Activated naive CD4-positive, alpha-beta T cell treated with Interleukin-2 at 50 U/mL for 16 hours (primary cell): Measurements from ENCODE around the gene ZNF319.

ENCODE experiments used
- DNase-seq: peaks from one replicate; pipeline ENCODE4 v3.0.0-alpha.2; 2020

Gene ZNF319

GRCh38 chr16:57999971-58000705, at the start of gene ZNF319:
Gene ZNF319, minus strand, starts transcription at chr16:58000672. Its CDS starts 2,407 bp downstream, at chr16:57998265.
- DNase-seq: no peak

- no peak for DNase-seq
Measured at GRCh38 chr16:58049232-58050185, 49.0 kb upstream of the ZNF319 start.

GRCh38 chr16:58048494-58049231, 48.2 kb upstream of the ZNF319 start:
- no peak for DNase-seq

- DNase-seq: no peak
Measured at GRCh38 chr16:58047557-58048348, 47.3 kb upstream of the ZNF319 start.

DNA sequence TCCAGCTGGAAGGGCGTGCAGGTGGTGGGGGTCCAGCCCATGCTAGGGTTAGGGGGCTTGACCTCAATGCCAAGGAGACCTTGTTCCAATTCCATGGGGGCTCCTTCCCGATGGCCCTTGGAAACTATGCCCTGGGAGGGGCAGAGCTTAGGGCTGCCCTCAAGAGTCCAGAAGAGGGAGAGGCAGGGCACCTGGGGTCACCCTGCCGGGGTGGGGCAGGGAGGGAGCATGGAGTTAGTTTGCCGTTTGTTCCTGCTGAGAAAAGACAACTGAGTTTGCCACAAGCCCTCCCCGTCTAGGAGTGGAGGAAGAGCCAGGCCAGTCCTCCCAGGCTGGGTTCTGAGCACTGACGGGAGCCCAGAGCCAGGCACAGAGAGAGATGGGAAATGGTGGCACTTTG, 46.5 kb upstream of the ZNF319 start:
- DNase-seq: no peak

- no peak for DNase-seq
Measured at GRCh38 chr16:58046054-58046881, 45.8 kb upstream of the ZNF319 start.

DNA sequence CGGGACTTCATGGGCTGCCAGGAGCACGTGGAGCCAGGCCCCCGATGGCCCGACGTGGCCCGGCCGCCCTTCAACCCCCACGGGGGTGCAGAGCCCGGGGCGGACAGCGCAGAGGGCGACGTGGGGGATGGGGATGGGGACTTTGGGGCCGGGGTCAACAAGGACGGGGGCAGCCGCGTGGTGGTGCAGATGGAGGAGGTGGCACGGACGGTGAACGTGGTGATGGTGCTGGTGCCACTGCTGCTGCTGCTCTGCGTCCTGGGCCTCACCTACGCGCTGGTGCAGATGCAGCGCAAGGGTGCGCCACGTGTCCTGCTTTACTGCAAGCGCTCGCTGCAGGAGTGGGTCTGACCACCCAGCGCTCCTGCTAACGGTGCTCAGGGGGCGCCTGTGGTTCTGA, 44.6 kb upstream of the ZNF319 start:
- no peak for DNase-seq

DNA sequence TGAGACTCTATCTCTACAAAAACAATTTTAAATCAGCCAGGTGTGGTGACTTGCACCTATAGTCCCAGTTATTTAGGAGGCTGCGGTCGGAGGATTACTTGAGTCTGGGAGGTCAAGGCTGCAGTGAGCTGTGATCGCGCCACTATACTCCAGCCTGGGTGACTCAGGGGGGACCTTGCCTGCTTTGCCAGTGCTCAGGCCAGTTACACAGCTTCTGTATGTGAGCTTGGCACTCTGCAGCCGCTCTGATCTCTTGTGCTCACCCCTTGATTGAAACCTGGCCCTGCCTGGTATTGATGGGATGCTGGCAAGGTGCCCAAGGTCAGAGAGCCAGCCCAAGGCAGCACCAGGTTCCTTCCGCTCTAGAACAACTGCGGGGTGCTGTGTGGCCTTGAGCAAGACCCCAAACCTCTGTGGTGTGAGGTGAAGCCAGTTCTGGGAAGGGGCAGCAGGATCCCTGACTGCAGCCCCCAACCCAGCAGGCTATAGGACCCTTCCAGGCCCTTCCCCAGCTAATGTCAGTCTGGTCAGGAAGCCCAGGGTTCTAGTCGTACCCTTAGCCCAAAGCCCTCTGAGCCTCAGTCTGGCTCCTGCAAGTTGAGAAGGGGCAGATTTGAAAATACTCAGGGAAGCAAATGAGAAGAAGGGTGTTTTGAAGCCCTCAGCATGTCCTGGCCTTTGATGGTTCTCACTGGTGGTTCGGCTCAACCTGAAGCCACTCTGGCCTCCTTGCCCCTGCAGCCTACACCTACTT, 44.0 kb upstream of the ZNF319 start:
- no peak for DNase-seq

DNA sequence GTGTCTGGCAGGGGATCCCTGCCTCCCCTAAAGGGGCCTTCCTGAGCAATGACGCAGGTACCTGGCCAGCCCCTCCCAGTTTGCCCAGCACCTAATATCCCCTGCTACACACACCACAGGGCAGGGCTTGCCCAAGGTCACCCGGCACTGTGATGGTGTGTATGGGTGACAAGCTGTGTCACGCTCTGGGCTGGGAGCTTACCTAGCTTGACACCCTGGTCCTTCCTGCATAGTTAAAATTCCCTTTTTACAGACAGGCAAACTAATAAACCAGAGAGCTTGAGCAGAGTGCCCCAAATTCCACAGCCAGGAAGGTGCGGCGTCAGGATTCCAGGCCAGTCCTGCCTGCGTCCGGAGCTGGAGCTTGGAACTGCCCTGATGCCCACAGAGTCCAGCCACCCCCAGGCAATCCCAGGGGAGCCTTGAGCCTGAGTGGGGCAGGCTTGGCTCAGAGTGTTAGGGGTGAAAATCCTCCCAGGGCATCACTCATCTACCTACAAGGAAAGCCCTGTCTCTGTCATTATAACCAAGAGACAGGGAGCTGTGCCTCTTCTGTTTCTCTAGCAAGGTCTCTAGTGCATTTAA, 43.2 kb upstream of the ZNF319 start:
- no peak for DNase-seq

GRCh38 chr16:58042886-58043515, 42.5 kb upstream of the ZNF319 start:
- no peak for DNase-seq

GRCh38 chr16:58042001-58042885, 41.8 kb upstream of the ZNF319 start:
- no peak for DNase-seq

DNA sequence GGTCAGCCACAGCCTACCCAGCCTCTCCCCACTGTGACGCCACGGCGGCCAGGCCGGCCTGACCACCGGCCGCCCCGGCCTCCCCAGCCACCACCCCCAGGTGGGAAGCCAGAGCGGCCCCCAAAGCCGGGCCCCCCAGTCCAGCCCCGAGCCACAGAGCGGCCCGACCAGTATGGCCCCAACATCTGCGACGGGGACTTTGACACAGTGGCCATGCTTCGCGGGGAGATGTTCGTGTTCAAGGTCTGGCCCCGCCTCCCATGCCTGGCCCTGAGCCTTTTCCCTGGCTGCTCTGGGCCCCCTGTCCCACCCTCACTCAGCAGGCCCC, 41.1 kb upstream of the ZNF319 start:
- DNase-seq: no peak

DNA sequence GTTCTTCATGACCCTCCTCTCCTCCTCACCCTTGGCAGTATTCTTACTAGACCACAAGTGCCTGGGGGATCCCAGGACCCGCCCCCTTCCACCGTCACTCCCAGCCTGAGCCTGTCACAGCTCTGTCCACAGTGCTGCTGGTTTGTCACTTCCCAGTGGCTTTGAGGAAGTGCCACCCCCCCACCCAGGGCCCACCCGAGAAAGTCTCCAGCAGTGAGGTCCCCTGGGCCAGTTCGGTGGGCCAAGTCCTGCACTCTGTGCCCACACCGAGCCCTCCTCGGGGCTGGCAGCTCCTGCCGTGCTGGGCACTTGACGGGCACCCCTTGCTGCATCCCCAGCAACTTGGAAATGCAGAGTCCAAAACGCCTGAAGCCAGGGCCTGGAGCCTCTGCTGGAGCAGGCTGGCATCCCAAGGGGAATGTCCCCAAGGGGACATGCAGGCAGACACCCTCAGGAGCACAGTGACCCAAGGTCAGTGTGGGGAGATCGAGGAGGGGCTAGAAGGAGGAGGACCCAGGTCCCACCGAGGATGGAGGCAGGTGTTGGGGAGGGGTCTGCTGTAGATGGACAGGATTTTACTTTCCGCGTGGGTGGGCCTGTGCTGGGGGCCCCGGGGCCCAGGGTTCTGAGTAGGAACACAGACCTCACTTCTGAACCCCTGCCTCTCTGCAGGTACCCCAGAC, 40.6 kb upstream of the ZNF319 start:
- DNase-seq: no peak

DNA sequence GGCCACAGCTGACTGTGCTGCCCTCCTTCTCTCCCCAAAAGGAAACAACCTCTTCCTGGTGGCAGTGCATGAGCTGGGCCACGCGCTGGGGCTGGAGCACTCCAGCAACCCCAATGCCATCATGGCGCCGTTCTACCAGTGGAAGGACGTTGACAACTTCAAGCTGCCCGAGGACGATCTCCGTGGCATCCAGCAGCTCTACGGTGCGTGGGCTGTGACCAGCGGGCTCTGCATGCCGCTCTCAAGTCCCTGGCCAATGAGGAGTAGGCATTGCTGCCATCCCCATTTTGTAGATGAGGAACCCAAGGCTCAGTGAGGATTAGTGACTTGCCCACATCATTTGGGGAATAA, 40.0 kb upstream of the ZNF319 start:
- DNase-seq: no peak

GRCh38 chr16:58039829-58040495, 39.5 kb upstream of the ZNF319 start:
- no peak for DNase-seq

- no peak for DNase-seq
Measured at GRCh38 chr16:58038219-58038641, 37.8 kb upstream of the ZNF319 start.

GRCh38 chr16:58037365-58038057, 37.0 kb upstream of the ZNF319 start:
- DNase-seq: no peak
